ENCODE results near the gene EFHC1. TPM values are rescaled to one million over a fixed set of nuclear protein-coding genes. Genes with fewer than 3 reads are reported as not detected.

The EFHC1 gene
- total and polyA plus RNA-seq, 4 donors = 15.7 to 81.7 (median 35.5) TPM

DNA sequence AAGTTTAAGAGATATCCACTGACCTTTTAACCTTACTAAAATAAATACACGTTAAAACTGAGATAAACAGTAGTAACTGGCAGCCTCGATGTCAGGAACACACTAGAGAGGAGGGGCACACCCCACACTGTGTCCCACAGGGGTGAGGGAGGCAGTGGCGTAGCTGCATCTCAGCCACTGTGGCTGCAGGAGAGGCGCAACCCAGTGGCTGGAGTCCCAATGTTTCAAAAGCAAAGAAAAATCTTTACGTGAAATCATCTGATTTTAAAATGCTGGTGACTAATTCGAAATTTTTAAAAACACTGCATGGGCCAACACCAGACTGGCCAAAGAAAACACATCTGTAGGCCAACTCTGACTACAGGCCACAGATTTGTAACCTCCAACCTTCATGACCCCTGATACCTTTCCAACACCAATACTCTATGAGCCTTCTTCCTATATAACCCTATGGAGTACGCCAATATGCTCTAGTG is 102.0 kb downstream of the EFHC1 start:
- Histone ChIP-seq H3K27ac (ENCODE audit: low read depth in 1 of 2, low read length in 1 of 2) (peak overlapping the region; percentile 66 to 85), H3K9me3 (ENCODE audit: control insufficient read depth in 4 of 4, insufficient read depth in 3 of 4, low read length in 3 of 4) (no peaks in the 10 kb centered on the region), H3K4me3 (no peak overlapping the region), H3K36me3 (ENCODE audit: control insufficient read depth in 4 of 4, insufficient read depth in 4 of 4, low read length in 4 of 4) (peaks cover 0 to 4% (median under 1%) of the 10 kb centered on the region in 4 donors), H3K9ac (ENCODE audit: insufficient read depth in 1 of 2, low read length in 2 of 2) (no peak overlapping the region), H3K4me1 (ENCODE audit: control insufficient read depth in 5 of 5, insufficient read depth in 5 of 5, low read length in 5 of 5) (peaks cover 0 to 17% (median 15%) of the 10 kb centered on the region in 5 donors), H3K27me3 (ENCODE audit: control insufficient read depth in 3 of 3, insufficient read depth in 3 of 3, low read length in 2 of 3) (no peaks in the 10 kb centered on the region)
- no peak for TF ChIP-seq CTCF (IDR thresholded peaks at IDR 0.05; ENCODE audit: control extremely low read depth, extremely low read depth)
- WGBS, 2 donors = 55 to 81% methylated on average over 7 of the region's 7 CpGs
- peak; percentile 12 for ATAC-seq (ENCODE audit: insufficient read depth, low FRiP score)
- DNase-seq = no peak

DNA sequence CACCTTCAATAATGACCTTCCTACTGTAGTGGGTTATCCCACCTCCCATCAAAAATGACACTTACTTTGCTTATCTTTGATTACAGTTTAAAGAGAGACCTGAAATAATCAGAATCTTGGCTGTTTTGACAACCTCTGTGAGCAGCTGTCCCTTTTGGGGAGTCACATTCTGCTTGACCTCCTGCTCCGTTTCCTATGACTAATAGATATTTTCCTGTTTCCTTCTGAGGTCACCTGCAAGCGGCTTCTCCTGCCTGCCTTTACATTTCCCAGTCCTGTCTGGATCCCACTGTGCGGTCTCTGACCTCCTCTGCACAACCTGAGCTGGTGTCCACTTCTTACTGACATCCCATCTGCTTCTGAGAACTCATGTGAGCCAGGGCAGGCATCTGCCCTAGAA is 102.5 kb downstream of the EFHC1 start:
- no peak for TF ChIP-seq CTCF (IDR thresholded peaks at IDR 0.05; ENCODE audit: control extremely low read depth, extremely low read depth)
- WGBS, 2 donors = 55 to 83% methylated on average over 3 of the region's 3 CpGs
- H3K9me3 ChIP-seq (ENCODE audit: control insufficient read depth in 4 of 4, insufficient read depth in 3 of 4, low read length in 3 of 4) = no peaks in the 10 kb centered on the region
- no peak overlapping the region for H3K4me3 ChIP-seq
- peaks cover 0 to 15% (median 13%) of the 10 kb centered on the region in 5 donors for H3K4me1 ChIP-seq (ENCODE audit: control insufficient read depth in 5 of 5, insufficient read depth in 5 of 5, low read length in 5 of 5)
- H3K36me3 ChIP-seq (ENCODE audit: control insufficient read depth in 4 of 4, insufficient read depth in 4 of 4, low read length in 4 of 4) = peaks cover 0 to 4% (median under 1%) of the 10 kb centered on the region in 4 donors
- peak overlapping the region; percentile 66 to 76 for H3K27ac ChIP-seq (ENCODE audit: low read depth in 1 of 2, low read length in 1 of 2)
- no peak for DNase-seq
- no peaks in the 10 kb centered on the region for H3K27me3 ChIP-seq (ENCODE audit: control insufficient read depth in 3 of 3, insufficient read depth in 3 of 3, low read length in 2 of 3)
- no peak for ATAC-seq (ENCODE audit: insufficient read depth, low FRiP score)
- no peak overlapping the region for H3K9ac ChIP-seq (ENCODE audit: insufficient read depth in 1 of 2, low read length in 2 of 2)

- DNase-seq (no peak), ATAC-seq (ENCODE audit: insufficient read depth, low FRiP score) (no peak)
- Histone ChIP-seq H3K27ac (ENCODE audit: low read depth in 1 of 2, low read length in 1 of 2) (no peak overlapping the region), H3K4me3 (no peak overlapping the region), H3K9ac (ENCODE audit: insufficient read depth in 1 of 2, low read length in 2 of 2) (no peak overlapping the region), H3K9me3 (ENCODE audit: control insufficient read depth in 4 of 4, insufficient read depth in 3 of 4, low read length in 3 of 4) (no peaks in the 10 kb centered on the region), H3K4me1 (ENCODE audit: control insufficient read depth in 5 of 5, insufficient read depth in 5 of 5, low read length in 5 of 5) (peaks cover 0 to 10% (median 6%) of the 10 kb centered on the region in 5 donors), H3K27me3 (ENCODE audit: control insufficient read depth in 3 of 3, insufficient read depth in 3 of 3, low read length in 2 of 3) (no peaks in the 10 kb centered on the region), H3K36me3 (ENCODE audit: control insufficient read depth in 4 of 4, insufficient read depth in 4 of 4, low read length in 4 of 4) (peaks cover 0 to 4% (median under 1%) of the 10 kb centered on the region in 4 donors)
- TF ChIP-seq CTCF (IDR thresholded peaks at IDR 0.05; ENCODE audit: control extremely low read depth, extremely low read depth) = no peak
- 68 to 75% methylated on average over 6 of the region's 6 CpGs for WGBS, 2 donors
Measured at GRCh38 chr6:52523378-52524142, 103.4 kb downstream of the EFHC1 start.

Data from lung (tissue), 12 donors.